ENCODE results near the gene B4GALT5.

B4GALT5 gene

DNA sequence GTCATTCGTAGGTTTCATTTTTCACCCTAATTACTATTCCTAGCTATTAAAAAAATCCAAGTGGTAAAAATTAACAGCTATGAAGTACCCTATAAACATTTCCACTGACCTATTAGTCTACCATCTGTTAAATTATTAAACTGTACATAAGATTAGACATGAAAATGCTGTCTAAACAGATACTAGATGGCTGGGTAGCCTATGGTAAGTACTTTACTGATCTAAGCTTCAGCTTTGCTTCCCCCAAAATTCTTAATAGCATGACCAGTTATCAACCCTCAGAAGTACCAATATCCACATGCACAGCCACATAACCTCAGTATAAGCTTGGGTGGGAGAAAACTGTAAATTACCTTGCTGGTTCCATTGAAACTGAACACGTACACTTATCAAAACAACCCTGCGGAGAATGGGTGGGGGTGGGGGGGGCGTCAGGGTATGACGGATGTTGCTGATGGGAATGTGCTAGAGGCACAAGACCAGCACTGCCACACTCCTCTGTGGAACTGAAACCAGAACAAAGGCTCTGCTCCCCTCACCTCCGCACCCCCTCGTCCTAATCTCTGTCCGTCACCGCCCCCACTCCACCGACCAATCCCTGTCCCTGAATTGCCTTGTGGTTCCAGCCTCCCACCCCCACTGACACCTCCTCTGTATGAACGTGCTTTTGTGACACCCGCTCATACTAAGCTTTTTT lies 45.3 kb downstream of the B4GALT5 start:
- TF ChIP-seq CTCF (conservative IDR thresholded peaks at IDR 0.05; ENCODE audit: low read depth, low read length): no peak
- no peak overlapping the region for H3K4me3 ChIP-seq (ENCODE audit: low read depth, low read length)
- DNase-seq (ENCODE audit: low read depth): no peak

DNA sequence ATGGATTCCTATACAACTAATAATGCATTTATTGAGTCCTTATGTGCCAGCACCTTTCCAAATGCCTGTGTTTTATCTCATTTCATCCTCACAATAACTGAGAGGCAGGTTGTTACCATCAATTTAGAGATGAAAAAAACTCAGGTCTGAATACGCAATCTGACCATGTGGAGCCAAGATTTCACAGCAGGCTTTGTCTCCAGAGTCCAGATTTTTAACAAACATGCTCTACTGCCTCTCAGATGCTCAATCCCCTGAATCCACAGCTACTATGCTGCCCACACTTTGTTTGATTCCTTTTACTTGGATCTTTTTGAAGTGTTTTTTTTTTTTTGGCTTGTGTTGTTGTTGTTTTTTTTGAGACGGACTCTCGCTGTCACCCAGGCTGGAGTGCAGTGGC lies 46.8 kb downstream of the B4GALT5 start:
- no peak for DNase-seq (ENCODE audit: low read depth)
- no peak overlapping the region for H3K4me3 ChIP-seq (ENCODE audit: low read depth, low read length)
- no peak for TF ChIP-seq CTCF (conservative IDR thresholded peaks at IDR 0.05; ENCODE audit: low read depth, low read length)

DNA sequence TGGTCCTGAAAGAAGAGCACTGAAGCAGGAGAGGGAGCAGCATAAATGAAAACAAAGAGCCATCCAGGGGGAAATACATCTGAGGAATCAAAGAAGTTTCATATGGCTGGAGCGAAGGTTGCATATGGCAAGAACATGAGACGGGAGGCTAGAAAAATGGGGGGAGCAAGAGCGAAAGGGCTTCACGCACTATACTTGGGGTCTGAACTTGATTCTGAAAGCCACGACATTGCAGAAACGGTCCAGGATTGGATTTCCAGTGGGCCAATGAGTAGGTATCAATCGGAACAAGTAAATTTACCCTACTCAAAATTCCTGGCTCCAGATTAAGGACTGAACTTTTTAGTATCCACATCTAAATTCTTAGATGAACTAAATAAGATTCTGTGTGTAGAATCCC lies 47.9 kb downstream of the B4GALT5 start:
- no peak for TF ChIP-seq CTCF (conservative IDR thresholded peaks at IDR 0.05; ENCODE audit: low read depth, low read length)
- DNase-seq (ENCODE audit: low read depth): no peak
- H3K4me3 ChIP-seq (ENCODE audit: low read depth, low read length): no peak overlapping the region

- TF ChIP-seq CTCF (conservative IDR thresholded peaks at IDR 0.05; ENCODE audit: low read depth, low read length): no peak
- H3K4me3 ChIP-seq (ENCODE audit: low read depth, low read length): no peak overlapping the region
- DNase-seq (ENCODE audit: low read depth): no peak
These were observed 48.9 kb downstream of the B4GALT5 start for GRCh38 chr20:49664612-49665313.

GRCh38 chr20:49663112-49663511 lies 50.6 kb downstream of the B4GALT5 start:
- DNase-seq (ENCODE audit: low read depth): no peak
- no peak for TF ChIP-seq CTCF (conservative IDR thresholded peaks at IDR 0.05; ENCODE audit: low read depth, low read length)

GRCh38 chr20:49661560-49662329 lies 51.9 kb downstream of the B4GALT5 start:
- no peak for TF ChIP-seq CTCF (conservative IDR thresholded peaks at IDR 0.05; ENCODE audit: low read depth, low read length)
- H3K4me3 ChIP-seq (ENCODE audit: low read depth, low read length): no peak overlapping the region
- DNase-seq (ENCODE audit: low read depth): no peak

More at GRCh38 chr20:49663112-49663511, 50.6 kb downstream of the B4GALT5 start:
- no peak overlapping the region for H3K4me3 ChIP-seq (ENCODE audit: low read depth, low read length)

Measured in choroid plexus epithelial cell (primary cell).